WTC11 (cell line): Measurements from ENCODE around the gene ECM1.

ENCODE experiments used
- JUN ChIP-seq: sonication (generic); formaldehyde crosslinking; IDR thresholded peaks from 2 replicates; pipeline ENCODE4 v1.8.0; 2023; ENCODE audit warnings: mild to moderate bottlenecking, missing genetic modification reagents
- TF ChIP-seq, protein P1 (sequence below): fragments of 200-600 bp; IDR thresholded peaks from 2 replicates; pipeline ENCODE4 v1.8.0; 2022; ENCODE audit warnings: antibody characterized with exemption
- TF ChIP-seq, protein P2 (sequence below): sonication (generic); formaldehyde crosslinking; IDR thresholded peaks from 2 replicates; pipeline ENCODE4 v1.8.1; 2023; ENCODE audit warnings: mild to moderate bottlenecking, missing genetic modification reagents
- TF ChIP-seq, protein P3 (sequence below): sonication (generic); formaldehyde crosslinking; IDR thresholded peaks from 2 replicates; pipeline ENCODE4 v1.8.1; 2023; ENCODE audit warnings: mild to moderate bottlenecking, moderate library complexity, missing genetic modification reagents

DNA sequence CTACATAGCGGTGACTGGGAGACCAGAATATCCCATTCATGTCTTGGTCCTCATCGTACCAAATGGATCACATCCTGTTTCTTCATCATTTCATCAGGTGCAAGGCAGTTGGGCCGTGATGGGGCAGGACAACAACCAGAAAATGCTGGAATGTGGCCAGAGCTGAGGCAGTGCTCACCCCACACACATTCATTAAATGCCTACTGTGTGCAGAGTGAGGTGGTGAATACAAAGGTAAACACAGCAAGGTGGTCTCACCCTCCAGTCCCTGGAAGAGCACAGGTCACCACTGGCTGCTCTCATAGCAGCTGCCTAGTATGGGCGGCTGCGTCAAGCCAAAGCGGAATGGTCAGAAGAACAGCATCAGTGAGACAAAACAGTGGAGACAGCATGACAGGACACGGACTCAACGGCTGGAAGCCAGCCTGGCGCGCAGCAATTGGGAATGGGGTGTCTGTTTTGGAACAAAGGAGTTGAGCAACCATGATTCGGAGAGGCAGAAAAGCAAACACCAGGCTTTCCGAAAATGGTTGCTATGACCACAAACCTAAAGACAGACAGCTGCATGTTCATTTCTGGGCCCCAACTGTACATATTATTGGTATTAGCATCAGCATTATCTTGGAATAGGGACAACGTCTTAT lies 35.7 kb downstream of the ECM1 start:
- TF ChIP-seq, protein P1, sequence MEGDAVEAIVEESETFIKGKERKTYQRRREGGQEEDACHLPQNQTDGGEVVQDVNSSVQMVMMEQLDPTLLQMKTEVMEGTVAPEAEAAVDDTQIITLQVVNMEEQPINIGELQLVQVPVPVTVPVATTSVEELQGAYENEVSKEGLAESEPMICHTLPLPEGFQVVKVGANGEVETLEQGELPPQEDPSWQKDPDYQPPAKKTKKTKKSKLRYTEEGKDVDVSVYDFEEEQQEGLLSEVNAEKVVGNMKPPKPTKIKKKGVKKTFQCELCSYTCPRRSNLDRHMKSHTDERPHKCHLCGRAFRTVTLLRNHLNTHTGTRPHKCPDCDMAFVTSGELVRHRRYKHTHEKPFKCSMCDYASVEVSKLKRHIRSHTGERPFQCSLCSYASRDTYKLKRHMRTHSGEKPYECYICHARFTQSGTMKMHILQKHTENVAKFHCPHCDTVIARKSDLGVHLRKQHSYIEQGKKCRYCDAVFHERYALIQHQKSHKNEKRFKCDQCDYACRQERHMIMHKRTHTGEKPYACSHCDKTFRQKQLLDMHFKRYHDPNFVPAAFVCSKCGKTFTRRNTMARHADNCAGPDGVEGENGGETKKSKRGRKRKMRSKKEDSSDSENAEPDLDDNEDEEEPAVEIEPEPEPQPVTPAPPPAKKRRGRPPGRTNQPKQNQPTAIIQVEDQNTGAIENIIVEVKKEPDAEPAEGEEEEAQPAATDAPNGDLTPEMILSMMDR, result no peak
- TF ChIP-seq, protein P2, sequence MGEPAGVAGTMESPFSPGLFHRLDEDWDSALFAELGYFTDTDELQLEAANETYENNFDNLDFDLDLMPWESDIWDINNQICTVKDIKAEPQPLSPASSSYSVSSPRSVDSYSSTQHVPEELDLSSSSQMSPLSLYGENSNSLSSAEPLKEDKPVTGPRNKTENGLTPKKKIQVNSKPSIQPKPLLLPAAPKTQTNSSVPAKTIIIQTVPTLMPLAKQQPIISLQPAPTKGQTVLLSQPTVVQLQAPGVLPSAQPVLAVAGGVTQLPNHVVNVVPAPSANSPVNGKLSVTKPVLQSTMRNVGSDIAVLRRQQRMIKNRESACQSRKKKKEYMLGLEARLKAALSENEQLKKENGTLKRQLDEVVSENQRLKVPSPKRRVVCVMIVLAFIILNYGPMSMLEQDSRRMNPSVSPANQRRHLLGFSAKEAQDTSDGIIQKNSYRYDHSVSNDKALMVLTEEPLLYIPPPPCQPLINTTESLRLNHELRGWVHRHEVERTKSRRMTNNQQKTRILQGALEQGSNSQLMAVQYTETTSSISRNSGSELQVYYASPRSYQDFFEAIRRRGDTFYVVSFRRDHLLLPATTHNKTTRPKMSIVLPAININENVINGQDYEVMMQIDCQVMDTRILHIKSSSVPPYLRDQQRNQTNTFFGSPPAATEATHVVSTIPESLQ, result no peak
- no peak for TF ChIP-seq JUN (CRISPR knock-in tag)
- TF ChIP-seq, protein P3, sequence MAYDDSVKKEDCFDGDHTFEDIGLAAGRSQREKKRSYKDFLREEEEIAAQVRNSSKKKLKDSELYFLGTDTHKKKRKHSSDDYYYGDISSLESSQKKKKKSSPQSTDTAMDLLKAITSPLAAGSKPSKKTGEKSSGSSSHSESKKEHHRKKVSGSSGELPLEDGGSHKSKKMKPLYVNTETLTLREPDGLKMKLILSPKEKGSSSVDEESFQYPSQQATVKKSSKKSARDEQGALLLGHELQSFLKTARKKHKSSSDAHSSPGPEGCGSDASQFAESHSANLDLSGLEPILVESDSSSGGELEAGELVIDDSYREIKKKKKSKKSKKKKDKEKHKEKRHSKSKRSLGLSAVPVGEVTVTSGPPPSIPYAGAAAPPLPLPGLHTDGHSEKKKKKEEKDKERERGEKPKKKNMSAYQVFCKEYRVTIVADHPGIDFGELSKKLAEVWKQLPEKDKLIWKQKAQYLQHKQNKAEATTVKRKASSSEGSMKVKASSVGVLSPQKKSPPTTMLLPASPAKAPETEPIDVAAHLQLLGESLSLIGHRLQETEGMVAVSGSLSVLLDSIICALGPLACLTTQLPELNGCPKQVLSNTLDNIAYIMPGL, result no peak
